Activated CD4-positive, CD25-positive, alpha-beta regulatory T cell treated with anti-CD3 and anti-CD28 coated beads, Interleukin-2, amount 50 U/mL, for 16 hours (primary cell): Measurements from ENCODE around the gene MAGEA9B.
"Not testable (repeated sequence)": the region's sequence is repeated elsewhere in the genome, so short reads cannot be mapped to it uniquely, and the experiment has no call there.

Experiments used
- DNase-seq: peaks from one replicate; pipeline ENCODE4 v3.0.0-alpha.2; 2020; ENCODE audit warnings: low read depth, low spot score

MAGEA9B gene

DNA sequence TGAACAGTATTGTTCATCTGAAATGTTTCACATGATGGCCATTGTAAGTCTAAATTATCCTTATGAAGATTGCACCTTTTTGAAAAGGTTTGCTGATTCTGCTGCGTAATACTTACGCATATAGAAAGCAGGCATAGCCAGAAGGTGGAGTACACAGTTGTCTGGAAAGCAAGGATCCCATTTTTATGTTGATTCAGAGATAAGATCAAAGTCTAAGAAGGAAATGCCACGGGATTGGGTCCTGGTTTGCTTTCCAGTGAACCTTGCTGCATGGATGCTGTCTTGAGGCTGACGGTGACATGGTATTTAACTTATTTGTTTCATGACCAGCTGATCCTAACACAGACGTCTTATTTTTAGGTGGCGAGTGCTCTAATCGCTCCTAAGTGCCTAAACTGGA, 15.5 kb downstream of the MAGEA9B start:
- no peak for DNase-seq

DNA sequence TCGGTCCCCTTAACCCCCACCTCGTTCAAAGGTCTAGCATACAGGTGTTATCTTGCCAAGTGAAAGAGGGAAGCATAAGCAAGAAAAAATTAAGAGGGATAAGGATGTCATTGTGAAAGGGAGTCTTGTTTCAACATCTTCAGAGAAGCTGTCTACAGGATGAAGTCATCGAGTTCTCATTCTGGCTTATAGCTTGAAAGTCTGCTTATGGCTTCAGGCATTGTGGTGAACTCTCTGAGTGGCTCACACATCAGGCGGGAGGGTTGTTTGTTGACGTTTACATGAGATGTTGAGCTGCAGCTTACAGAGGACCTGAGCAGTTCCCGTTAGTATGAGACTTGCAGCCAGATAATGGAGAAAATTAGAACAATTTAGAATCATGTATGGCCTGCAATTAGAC, 16.6 kb downstream of the MAGEA9B start:
- no peak for DNase-seq

DNA sequence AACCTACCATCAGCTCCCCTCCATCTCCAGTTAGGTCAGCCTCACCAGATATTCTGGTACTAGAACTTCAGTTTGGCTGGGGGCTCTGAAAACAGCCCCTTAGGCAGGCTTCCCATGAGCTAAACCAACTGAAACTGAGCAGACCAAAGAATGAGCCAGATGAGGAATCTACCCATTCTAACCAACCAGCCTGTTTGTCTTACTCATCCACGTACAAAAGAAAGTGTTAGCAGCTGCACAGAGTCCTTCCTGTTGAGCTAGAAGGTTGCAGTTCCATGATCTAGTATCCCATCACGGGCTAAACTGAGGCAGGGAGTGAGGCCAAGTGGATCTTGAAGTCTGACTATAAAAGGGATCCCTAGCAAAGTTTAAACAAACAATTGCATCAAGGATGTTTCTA, 17.5 kb downstream of the MAGEA9B start:
- DNase-seq: no peak

DNA sequence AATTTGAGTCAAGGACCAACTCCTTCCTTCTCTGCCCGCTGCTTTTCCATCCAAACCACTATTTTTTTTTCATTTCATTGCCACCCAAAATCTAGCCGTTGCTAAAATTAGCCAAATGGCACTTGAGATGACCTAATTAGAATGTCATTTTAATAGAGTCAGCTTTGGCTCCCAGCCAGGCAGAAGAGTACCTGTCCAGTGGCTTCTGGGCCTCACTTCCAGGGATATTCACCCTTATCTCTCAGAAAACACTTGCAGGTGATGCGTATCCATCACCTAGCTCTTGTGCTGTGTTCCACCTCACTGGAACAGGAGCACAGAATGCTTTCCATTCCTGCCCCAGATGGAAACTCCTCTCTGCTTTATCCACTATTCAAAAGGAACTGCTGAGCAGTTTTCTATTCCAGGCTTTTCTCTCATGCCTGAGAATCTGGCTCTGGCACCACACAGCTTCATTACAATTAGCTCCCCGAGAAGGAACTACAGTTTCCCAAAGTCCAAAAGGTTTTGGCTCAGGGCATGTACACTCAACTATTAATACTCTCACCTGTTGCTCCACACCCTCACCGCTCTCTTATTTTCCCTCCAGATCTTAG, 18.5 kb downstream of the MAGEA9B start:
- DNase-seq: no peak

DNA sequence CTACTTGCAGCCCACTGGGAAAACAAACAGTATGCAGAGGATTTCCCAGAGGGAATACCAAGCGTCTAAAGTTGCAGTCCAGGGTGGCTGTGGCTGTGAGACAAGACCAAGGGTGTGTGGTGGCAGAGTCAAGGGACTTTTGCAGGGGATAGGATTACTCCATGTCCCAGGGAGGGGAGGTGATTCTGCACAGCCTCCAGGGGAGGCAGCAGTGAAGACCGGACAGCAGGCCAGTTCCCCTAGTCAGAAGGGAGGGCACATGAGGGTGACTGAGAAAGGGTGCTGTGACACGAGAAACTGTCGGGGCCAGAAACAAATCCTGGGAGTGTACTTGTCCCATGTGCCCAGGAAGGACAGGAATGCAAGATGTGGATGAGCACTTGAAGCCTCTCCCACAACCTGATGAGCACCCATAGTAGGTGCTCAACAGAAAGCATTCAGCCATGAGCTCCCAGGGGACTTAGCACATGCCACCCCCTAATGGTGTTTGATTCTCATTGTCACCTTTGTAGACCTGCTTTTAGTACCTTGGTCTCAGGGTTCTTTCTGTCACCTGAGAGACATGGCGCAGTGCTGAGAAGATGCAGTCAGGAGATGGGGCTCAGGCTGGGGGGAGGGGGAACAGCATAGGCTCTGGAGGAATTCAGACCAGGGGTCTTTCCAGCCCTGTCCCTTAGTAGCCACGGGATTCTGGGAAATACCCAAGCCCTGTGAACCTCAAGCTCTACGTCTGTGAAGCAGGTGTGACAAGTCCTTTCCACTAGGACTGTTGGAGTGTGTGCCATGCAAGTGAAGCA, 19.4 kb downstream of the MAGEA9B start:
- no peak for DNase-seq

DNA sequence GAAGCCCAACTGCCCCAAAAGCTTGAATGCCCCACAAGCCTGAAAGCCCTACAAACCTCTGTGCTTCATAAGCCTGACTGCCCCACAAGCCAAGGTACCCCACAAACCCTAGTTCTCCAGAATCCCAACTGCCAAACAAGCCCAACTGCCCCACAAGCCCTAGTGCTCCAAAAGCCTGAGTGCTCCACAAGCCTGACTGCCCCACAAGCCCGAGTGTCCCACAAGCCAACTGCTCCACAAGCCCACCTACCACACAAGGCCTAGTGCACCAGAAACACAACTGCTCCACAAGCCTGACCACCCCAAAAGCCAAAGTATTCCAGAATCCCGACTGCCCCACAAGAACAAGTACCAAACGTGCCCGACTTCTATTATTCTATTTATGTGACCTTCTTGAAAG, 23.9 kb downstream of the MAGEA9B start:
- no peak for DNase-seq

DNA sequence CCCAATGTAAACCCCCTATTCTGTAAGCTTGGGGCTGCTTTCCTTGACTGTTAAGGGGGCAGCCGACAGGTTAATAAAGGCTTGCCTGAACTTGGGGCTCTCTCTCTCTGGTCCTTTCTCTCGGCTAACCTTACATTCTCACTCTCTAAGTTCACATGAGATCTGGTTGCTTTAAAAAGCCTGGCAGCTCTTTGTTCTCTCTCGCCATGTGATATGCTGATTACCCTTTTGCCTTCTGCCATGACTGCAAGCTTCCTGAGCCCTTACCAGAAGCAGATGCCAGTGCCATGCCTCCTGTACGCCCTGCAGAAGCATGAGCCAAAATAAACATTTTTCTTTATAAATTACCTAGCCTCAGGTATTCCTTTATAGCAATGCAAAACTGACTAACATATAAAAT, 32.0 kb downstream of the MAGEA9B start:
- not testable (repeated sequence) for DNase-seq

DNA sequence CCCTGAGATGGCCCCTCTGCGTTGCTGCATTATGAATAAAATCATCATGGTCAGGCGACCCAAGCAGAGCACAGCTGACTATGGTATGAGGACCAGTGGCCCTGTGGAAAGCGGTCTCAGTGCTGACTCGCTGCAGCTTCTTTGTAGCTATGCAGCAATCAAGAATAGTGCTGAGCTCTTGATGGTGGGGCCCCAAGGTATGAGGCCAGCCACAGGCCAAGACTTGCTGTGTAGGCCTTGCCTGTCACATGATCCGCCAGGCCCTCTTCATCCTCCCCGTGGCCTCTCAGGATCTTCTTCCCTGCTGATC, 35.4 kb downstream of the MAGEA9B start:
- not testable (repeated sequence) for DNase-seq

DNA sequence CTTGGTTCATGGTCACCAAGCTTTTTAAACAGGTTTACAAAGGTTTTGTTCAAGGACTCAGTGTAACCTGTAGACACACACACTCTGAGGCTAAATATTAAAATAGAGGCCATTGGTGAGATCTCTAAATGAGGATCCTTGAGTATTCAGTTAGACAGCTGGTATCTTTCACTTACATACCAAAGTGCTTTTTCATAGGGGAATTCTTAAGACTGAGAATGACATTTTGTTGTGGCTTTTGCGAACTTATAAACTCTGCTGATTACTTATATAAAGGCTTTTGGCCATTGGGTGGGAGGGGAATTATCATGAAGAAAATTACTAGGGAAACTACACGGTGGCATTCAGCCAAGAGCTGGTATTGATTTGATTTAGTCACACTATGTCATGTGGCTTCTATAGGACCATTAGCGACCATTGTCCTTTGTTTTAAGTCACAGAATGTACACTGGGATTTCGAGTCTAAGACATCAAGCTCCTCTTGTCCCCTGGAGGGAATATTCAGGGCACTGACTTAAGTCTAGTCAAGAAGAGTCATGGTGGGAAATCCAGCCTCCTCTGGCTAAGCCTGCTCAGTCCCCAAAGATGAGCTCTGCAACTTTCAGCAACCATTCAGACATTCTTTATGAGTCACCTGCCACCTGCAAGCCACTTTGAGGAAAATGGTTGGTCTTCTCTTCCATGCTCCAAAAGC, 35.9 kb downstream of the MAGEA9B start:
- DNase-seq: not testable (repeated sequence)

DNA sequence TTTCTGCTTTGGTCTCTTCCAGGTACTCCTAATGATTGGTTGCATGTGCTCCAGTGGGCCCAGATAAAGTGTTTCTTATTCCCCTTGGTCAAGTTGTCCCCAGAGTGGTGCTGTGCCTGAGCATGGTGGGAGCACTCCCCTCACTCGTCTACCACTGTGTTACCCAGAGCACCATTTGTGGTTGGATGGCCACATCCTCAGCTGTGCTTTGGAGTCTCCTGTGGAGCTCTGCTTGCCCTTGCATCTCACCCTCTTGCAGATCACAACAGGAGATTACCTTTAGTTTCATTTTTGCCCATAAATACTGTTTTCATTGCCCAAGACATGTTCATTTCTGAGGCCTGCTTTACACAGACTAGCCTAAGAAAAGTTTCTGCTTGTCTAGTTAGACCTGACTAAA, 36.8 kb downstream of the MAGEA9B start:
- not testable (repeated sequence) for DNase-seq

DNA sequence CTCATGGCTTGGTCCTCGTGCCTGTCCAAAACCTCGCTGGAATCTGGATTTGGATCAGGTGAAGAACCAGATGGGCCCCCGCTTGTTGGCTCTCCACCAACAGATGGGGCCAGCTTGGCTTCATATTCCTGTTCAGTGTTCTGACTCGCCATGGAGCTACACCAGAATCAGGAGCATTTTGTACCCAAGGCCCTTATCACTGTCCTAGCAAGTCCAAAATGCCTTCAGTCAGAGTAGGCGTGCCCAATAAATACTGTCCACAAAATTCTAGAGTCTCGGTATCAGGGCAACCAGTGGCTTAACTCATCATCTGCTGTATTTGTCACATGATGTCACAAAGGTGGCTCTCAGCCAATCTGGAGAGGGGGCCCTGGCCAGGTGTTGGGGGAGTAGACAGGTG, 37.6 kb downstream of the MAGEA9B start, which contains the start of gene HSFX3:
Gene HSFX3 (minus strand): TSS at position 224 of the 400 bp plus-strand sequence. CDS start 72 bp downstream, at position 152.
- DNase-seq: not testable (repeated sequence)

DNA sequence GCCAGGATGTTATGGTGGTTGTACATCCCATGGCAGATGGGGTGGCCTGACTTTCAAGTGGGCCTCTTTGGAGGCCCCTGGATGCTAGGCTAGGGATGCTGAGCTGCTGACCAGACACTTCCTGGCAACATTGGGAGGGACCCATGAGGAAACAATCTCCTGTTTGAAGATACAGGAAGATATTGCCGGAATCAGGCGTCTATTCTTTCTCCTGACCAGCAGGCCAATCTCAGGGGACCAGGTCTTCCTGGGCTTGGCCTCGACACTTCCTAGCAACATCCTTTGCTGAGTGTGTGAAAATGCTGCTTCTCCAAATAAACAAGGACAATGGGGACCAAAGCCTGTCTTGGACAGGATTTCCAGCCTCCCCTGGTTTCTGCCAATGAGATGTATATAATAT, 39.5 kb downstream of the MAGEA9B start:
- not testable (repeated sequence) for DNase-seq

DNA sequence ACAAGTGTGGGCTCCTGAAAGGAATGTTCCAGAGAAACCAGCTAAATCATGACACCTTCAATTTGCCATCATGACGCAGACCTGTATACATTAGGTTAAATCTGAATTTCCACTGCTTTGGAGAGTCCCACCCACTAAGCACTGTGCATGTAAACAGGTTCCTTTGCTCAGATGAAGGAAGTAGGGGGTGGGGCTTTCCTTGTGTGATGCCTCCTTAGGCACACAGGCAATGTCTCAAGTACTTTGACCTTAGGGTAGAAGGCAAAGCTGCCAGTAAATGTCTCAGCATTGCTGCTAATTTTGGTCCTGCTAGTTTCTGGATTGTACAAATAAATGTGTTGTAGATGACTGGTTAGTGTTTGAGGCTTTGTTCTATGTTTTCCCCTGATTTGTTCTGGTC, 40.3 kb downstream of the MAGEA9B start:
- DNase-seq: not testable (repeated sequence)

DNA sequence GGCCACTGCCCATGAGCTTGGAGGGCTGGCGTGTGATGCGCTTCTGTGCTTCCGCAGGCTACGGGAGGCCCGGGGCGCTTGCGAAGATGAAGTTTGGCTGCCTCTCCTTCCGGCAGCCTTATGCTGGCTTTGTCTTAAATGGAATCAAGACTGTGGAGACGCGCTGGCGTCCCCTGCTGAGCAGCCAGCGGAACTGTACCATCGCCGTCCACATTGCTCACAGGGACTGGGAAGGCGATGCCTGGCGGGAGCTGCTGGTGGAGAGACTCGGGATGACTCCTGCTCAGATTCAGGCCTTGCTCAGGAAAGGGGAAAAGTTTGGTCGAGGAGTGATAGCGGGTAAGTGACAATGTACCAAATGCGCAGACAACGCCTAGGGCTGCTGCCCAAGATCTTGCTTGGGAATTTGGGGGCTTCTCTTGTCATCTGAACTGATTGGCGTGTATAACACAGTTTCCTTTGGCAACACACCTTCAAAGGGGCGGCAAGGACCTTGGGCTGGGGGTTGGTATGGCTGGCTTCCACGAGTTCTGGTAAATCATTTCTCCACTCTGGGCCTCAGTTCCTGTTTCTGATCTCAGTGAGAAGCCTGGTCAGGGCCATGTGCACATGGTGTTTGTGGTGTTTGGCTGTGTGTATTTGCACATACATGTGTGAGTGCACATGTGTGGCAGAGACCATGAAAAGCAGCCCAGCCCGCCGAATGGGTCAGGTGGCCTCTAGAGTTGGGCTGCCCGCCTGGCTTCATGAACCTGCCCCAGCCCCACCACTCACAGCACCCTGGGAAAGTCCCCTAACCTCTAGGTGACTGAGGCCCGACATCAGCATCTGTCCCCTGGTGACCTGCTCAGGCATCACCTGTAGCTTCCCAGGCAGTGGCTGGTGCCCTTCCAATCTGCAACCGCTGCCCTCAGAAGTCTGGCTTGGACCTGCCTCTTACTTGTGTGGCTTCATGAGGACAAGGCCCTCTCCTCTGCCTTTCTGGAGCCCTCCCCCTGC, 41.4 kb downstream of the MAGEA9B start:
- DNase-seq: not testable (repeated sequence)

DNA sequence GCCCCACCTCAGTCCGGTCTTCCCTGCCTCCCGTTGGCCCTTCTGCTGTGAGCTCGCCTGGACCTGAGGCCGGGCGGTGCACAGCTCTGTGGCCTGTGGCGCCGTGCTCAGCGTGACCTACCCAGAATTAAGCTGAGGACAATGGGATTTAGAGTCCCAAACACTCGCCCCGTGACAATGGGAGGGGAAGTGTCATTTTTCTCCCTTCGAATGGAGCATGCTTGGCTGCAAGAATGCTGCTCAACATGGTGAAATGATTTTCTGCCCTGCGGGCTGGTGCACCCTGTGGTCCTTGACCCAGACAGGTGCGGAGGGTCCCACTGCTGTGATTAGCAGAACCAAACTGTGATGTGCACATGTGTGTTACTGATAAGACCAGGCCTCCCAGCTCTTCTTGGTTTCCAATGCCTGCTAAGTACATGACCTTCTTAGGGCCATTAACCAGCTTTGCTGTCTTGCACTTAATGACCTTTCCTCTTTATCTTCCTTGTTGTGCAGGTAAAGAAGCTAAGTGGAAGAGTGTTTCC, 45.7 kb downstream of the MAGEA9B start:
- no peak for DNase-seq

DNA sequence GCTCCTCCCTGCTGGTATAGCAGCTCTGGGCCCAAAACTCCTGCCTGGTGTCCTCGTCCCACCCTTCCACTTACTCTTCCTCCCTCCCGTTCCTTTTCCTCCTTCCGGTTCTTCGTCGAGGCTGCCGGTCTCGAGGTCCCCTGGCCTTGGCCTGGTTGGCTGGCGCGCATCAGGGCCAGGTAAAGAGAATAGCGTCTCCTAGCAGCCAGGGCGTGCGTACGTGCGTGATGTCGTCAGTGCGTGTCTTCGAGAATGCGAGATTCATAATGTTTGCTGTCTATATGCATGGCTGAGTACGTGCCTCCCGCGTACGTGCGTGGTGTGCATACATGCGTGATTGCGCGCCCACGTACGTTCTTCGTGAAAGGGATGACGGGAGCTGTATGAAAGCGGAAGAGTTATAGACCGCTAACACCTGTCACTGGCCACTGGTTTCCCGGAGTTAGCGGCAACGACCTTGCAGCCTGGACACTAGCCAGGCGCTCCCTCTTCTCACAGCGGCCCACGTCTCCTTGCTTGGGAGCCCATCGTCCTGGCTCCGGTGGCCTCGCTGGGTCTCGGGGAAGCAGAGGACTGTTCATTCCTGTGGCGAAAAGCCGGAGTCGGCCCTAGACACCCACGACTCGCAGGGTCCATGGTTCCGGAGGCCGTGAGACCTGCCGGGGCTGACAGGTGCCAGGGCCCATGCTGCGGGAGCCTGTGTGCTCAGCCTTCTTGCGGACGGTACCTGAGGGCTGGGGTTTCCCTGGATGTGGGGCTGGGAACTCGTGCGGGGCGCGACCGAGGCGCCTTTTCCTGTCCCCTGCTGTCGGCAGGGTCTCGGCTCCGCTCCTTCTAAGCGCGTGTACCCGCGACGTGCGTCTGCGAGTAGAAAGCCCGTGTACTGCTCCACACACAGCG, 46.4 kb downstream of the MAGEA9B start, which contains the start of gene EOLA1:
Gene EOLA1 (plus strand): TSS at position 392 of the 900 bp plus-strand sequence. CDS start 4,619 bp downstream, outside the sequence.
- peak; percentile 82 for DNase-seq

DNA sequence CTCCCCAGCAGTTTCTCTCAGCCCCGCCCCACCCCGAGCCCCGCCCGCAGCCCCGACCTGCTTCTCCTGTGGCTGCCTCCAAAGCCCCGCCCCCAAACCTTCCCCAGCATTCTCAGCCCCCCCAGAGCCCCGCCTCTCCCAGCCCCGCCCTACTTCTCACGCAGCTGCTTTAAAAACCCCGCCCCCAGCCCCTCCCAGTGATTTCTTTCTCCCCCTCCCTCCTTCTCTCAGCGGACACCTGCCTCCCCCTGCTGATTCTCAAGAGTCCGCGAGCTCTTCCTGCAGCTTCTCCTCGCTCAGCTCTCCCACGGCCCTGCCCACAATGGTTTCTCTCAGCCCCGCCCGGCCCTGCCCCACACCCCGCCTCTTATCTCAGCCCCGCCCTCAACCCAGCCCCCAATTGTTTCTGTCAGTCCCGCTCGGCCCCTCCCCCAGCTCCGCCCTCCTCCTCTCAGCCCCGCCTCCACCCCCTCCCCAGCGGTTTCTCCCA, 47.1 kb downstream of the MAGEA9B start:
- peak; percentile 74 for DNase-seq

DNA sequence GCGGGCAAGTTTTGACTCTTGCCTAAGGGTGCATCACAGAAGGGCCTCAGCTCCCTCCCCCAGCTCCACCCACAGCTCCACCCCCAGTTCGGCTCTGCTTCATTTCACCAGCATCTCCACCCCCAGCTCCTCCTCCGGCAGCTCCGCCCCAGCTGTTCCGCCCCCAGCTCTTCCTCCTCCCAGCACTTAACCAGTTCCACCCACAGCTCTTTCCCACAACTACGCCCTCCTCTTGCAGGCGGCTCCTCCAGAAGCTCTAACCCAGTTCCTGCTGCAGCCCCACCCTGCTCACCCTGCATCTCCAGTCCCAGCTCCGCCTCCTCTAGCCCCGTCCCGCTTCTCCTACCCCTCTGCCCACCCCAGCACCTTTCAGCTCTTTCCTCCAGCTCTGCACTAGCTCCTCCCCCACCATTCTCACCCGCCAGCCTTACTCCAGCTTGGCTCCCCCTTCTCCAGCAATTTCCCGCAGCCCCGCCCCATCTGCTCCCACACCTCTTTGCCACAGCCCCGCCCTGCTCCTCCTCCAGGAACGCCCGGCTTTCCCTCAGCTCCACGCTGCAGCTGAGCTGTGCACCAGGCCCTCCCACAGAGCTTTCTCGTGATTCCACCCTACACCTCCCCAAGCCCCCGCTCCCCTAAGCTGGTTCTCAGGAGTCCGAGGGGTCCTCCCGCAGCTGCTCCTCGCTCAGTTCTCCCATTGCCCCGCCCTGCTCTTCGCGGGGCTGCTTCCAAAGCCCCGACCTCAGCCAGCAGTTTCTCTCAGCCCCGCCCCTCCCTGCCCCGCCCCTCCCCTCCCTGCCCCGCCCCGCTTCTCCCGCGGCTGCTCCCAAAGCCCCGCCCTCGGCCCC, 47.8 kb downstream of the MAGEA9B start:
- DNase-seq: peak; percentile 64

DNA sequence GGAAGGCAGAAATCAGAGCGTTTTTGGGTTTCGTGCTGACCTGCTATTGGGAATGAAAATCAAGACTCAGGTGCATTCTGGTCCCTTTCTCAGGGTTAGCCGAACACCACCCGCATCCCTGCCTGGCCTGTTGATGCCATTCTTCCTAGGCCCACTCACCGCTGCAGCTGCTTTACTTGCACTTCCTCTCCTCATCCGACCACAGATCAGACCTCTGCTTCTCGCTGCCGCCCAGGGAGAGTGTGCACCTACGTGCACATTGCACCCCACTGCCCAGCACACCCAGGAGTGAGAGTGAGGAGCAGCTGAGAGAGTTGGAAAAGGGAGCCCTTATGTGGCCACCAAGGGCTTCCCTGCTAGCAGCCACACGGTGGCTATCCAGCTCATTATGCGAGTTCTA, 49.8 kb downstream of the MAGEA9B start:
- DNase-seq: not testable (repeated sequence)
